ENCODE data around the gene EYA3.

EYA3 gene

GRCh38 chr1:27967106-27967883 lies 121.1 kb downstream of the EYA3 start:
- DNase-seq, result no peak

- DNase-seq, result no peak
Observed at GRCh38 chr1:27966402-27967105, 121.9 kb downstream of the EYA3 start.

- no peak for DNase-seq
Observed at GRCh38 chr1:27963393-27963792, 125.0 kb downstream of the EYA3 start.

- no peak for DNase-seq
Observed at GRCh38 chr1:27961646-27962221, 126.7 kb downstream of the EYA3 start.

GRCh38 chr1:27960762-27961645 lies 127.4 kb downstream of the EYA3 start:
- no peak for DNase-seq

GRCh38 chr1:27959792-27960603 lies 128.4 kb downstream of the EYA3 start, which contains the start of gene XKR8:
Gene XKR8 (plus strand): TSS chr1:27959973. CDS start chr1:27960070, 97 bp downstream.
- peak in 1 of 2 experiments; percentile 14 for DNase-seq

- DNase-seq, result no peak
Observed at GRCh38 chr1:27958513-27958912, 129.9 kb downstream of the EYA3 start.

GRCh38 chr1:27957655-27958054 lies 130.8 kb downstream of the EYA3 start:
- no peak for DNase-seq

- no peak for DNase-seq
Observed at GRCh38 chr1:27956761-27957160, 131.6 kb downstream of the EYA3 start.

GRCh38 chr1:27955076-27955475 lies 133.3 kb downstream of the EYA3 start:
- DNase-seq, result no peak

GRCh38 chr1:27954186-27954585 lies 134.2 kb downstream of the EYA3 start:
- no peak for DNase-seq

- DNase-seq, result no peak
Observed at GRCh38 chr1:27952147-27952546, 136.3 kb downstream of the EYA3 start.

GRCh38 chr1:27951396-27951795 lies 137.0 kb downstream of the EYA3 start:
- no peak for DNase-seq

- no peak for DNase-seq
Observed at GRCh38 chr1:27949027-27949426, 139.4 kb downstream of the EYA3 start.

- no peak for DNase-seq
Observed at GRCh38 chr1:27945020-27945419, 143.4 kb downstream of the EYA3 start.

- DNase-seq, result no peak
Observed at GRCh38 chr1:27941671-27942540, 146.5 kb downstream of the EYA3 start.

- no peak for DNase-seq
Observed at GRCh38 chr1:27940870-27941560, 147.4 kb downstream of the EYA3 start.

GRCh38 chr1:27940297-27940696 lies 148.1 kb downstream of the EYA3 start:
- no peak for DNase-seq

- DNase-seq, result no peak
Observed at GRCh38 chr1:27938488-27938887, 149.9 kb downstream of the EYA3 start.

GRCh38 chr1:27937524-27937836 lies 150.9 kb downstream of the EYA3 start:
- no peak for DNase-seq

- DNase-seq, result no peak
Observed at GRCh38 chr1:27936370-27936769, 152.0 kb downstream of the EYA3 start.
